AG04449 (cell line): ENCODE results near the gene AUNIP.

ENCODE experiments used
- CTCF ChIA-PET: fragments of 350-600 bp; formaldehyde crosslinking; extraction: SDS; loops from one replicate; lab custom pipeline; 2021; ENCODE audit warnings: antibody characterized with exemption; lab: Yijun Ruan, JAX
- POLR2A ChIA-PET: fragments of 400-600, 350-600 bp; formaldehyde crosslinking; extraction: SDS; loops from one replicate; lab custom pipeline; 2020; ENCODE audit warnings: antibody characterized with exemption, inconsistent platforms; lab: Yijun Ruan, JAX
- DNase-seq: peaks from one replicate; pipeline ENCODE4 v3.0.0-alpha.2; 2010; ENCODE audit warnings: low read depth, low spot score
- H3K4me3 ChIP-seq: 2 replicates; pipeline ENCODE4 v1.5.1; 2011; ENCODE audit warnings: low read depth, mild to moderate bottlenecking, control low read depth, low read length
- TF ChIP-seq, protein P1 (sequence below): IDR thresholded peaks from one replicate; pipeline ENCODE4 v1.5.1; 2011; ENCODE audit warnings: mild to moderate bottlenecking, moderate library complexity, low read length, control low read depth, inconsistent platforms; ENCODE audit not compliant: insufficient read depth; ENCODE audit errors: missing control alignments

The AUNIP gene

DNA sequence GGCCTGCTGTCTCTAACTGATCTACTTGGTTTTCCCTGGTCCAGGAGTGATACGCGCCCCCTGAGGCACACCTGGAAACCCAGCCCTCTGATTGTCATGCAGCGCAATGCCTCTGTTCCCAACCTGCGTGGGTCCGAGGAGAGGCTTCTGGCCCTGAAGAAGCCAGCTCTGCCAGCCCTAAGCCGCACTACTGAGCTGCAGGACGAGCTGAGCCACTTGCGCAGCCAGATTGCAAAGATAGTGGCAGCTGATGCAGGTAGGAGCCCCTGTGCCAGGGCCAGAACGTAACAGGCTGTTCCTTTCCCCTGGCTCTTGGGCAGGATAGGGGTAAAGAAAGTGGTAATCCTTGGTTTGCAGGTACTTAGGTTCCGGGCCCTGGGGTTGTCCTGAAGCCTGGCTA is 32.7 kb downstream of the AUNIP start:
- H3K4me3 ChIP-seq: no peak overlapping the region
- no peak for DNase-seq
- POLR2A ChIA-PET: no interaction called here
- TF ChIP-seq, protein P1, sequence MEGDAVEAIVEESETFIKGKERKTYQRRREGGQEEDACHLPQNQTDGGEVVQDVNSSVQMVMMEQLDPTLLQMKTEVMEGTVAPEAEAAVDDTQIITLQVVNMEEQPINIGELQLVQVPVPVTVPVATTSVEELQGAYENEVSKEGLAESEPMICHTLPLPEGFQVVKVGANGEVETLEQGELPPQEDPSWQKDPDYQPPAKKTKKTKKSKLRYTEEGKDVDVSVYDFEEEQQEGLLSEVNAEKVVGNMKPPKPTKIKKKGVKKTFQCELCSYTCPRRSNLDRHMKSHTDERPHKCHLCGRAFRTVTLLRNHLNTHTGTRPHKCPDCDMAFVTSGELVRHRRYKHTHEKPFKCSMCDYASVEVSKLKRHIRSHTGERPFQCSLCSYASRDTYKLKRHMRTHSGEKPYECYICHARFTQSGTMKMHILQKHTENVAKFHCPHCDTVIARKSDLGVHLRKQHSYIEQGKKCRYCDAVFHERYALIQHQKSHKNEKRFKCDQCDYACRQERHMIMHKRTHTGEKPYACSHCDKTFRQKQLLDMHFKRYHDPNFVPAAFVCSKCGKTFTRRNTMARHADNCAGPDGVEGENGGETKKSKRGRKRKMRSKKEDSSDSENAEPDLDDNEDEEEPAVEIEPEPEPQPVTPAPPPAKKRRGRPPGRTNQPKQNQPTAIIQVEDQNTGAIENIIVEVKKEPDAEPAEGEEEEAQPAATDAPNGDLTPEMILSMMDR: no peak
- CTCF ChIA-PET: no interaction called here

DNA sequence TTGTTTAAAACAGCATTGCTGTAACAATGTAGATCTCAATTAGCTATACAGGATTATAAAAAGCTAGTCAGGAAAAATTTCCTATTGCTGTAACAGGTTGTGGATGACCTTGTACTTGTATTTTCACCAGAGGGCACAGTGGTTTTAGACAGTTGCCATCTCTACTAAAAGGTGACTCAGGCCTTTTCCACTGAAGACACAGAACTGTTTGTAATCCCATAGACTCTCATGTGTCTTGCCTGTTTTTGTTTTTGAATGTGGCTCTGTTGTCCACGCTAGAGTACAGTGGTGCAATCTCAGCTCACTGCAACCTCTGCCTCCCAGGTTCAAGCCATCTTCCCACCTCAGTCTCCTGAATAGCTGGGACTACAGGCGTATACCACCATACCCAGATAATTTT is 33.7 kb downstream of the AUNIP start:
- ChIA-PET POLR2A (no interaction called here), CTCF (no interaction called here)
- TF ChIP-seq, protein P1: no peak
- H3K4me3 ChIP-seq: no peak overlapping the region
- no peak for DNase-seq

DNA sequence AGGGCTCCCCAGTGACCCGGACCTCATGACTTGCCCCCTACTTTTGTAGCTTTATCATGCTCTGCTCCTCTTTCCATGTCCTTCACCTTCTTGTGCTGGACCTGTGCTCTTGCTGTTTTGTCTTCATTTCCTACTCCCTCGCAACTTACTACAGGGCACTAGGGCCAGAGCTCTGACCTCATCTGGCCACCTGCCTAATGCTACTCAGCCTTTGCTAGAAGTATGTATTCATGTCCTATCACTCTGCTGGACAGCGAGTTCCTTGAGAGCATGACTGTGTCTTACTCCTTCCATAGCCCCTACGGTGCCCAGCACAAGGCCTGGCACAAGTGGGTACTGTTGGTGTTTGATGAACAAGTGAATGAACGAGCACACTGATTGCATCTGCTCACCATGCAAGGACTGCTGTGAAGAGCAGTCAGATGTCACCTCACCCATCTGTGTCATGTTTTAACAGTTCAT is 37.6 kb downstream of the AUNIP start:
- DNase-seq: no peak
- ChIA-PET CTCF (interaction anchor here (0.6 to 3.9 kb wide), 4 partner anchors 11 to 23 kb away, joined by 3 to 17 read pairs (median 4); no protein-coding TSS in a partner anchor), POLR2A (interaction anchor here (0.7 to 1.1 kb wide), 2 partner anchors 12 to 54 kb away, joined by 3 read pairs; partner anchors contain the start of gene PAQR7)
- TF ChIP-seq, protein P1: no peak
- peak overlapping the region; percentile 91 for H3K4me3 ChIP-seq

DNA sequence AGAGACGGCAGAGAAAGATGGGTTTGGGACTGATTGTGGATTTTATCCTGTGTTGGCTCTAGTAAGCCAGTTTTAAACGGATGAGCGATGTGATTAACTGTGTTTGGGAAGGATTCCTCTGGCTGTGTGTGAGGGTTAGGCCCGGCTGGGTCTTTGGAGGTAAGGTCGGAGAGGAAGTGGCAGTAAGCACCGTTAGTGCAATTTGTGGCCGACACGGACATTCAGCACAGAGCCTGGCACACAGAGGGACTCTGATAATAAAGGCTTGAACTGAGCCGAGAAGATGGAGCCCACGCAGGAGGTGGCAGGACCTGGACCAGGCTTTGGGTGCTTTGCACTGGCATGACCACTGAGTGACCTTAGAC is 38.2 kb downstream of the AUNIP start:
- POLR2A ChIA-PET: interaction anchor here (1.8 kb wide), 1 partner anchor 54 kb away, joined by 7 read pairs; the partner anchor contains the start of gene PAQR7
- H3K4me3 ChIP-seq: peak overlapping the region; percentile 91
- DNase-seq: no peak
- TF ChIP-seq, protein P1: no peak
- CTCF ChIA-PET: interaction anchor here (0.6 to 3.9 kb wide), 4 partner anchors 11 to 177 kb away, joined by 3 to 17 read pairs (median 4); partner anchors contain the start of gene PAFAH2

DNA sequence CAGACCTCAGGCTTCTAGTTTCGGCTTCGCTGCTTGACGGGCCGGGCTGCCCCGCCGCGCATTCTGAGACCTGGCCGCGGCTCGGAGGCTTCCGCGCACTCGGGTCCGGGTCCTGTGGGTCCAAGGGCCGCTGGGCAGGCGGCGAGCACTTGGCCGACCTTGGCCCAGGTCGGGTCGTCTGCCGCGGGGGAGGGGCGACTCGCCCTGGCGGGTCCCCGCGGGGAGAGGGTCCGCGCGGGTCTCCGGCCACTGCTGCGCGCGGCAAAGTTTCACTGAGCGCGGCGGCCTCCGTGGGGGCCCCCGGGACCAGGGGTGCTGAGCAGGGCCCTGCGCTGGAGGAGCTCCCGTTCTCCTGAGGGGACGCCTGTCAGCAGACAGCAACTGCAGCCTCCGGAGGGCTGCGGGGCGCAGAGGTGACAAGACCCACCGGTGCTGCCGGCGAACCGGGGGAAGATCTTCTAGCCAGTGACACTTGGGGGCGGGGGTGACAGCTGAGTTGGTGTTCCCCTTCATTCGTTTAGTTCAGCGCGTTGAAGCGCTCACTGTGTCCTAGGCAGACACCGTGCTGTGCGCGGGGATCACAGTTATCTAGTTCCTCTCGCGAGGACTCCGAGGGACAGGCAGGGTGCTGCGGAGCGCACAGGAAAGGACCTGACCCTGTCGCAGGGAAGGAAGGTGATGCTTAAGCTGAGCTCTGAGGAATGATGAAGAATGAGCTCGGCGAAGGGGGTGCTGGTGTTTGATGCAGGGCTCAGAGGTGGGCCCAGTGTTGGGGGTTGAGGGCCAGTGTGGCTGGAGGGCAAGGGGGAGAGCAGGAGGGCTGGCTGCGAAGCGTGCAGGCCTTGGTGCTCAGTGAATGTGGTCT is 38.8 kb downstream of the AUNIP start:
- CTCF ChIA-PET: interaction anchor here (0.8 to 3.9 kb wide), 7 partner anchors 9 to 210 kb away, joined by 3 to 17 read pairs (median 3); partner anchors contain the start of gene PAFAH2
- peak overlapping the region; percentile 91 for H3K4me3 ChIP-seq
- DNase-seq: no peak
- TF ChIP-seq, protein P1: no peak
- POLR2A ChIA-PET: interaction anchor here (0.7 to 1.8 kb wide), 5 partner anchors 10 to 574 kb away, joined by 3 to 7 read pairs (median 4); partner anchors contain the start of genes PAQR7 and RSRP1
